ENCODE results near the gene IL19. TPM values are rescaled to one million over a fixed set of nuclear protein-coding genes. Genes with fewer than 3 reads are reported as not detected.

IL19 gene
- total and polyA plus RNA-seq, 2 donors from 2014 or later: 0.41 to 3.6 TPM

GRCh38 chr1:206723462-206723804 is 47.1 kb upstream of the IL19 start:
- peak overlapping the region; percentile 54 to 72 for H3K27ac ChIP-seq (ENCODE audit: low read depth in 2 of 2, low read length in 2 of 2)
- H3K27me3 ChIP-seq (ENCODE audit: control insufficient read depth, insufficient read depth, low read length): no peaks in the 10 kb centered on the region
- H3K9ac ChIP-seq (ENCODE audit: low read length in 3 of 3): no peak overlapping the region
- FAIRE-seq (no peak), DNase-seq (no peak)
- no peaks in the 10 kb centered on the region for H3K36me3 ChIP-seq (ENCODE audit: control insufficient read depth in 2 of 3, insufficient read depth in 3 of 3, low read length in 3 of 3)
- TF ChIP-seq CTCF (IDR thresholded peaks at IDR 0.05; ENCODE audit: borderline replicate concordance, extremely low read depth, insufficient read depth): no peak
- H3K4me1 ChIP-seq (ENCODE audit: control insufficient read depth in 2 of 3, insufficient read depth in 2 of 3, low read depth in 1 of 3, low read length in 3 of 3): peaks cover 0 to 52% (median 46%) of the 10 kb centered on the region in 3 donors
- no peaks in the 10 kb centered on the region for H3K9me3 ChIP-seq (ENCODE audit: control insufficient read depth in 2 of 3, insufficient read depth in 1 of 3, low read length in 3 of 3)
- H3K4me3 ChIP-seq (ENCODE audit: low read length in 3 of 3): no peak overlapping the region
- intact Hi-C loops (cut with DNase I): no loop called here

GRCh38 chr1:206723805-206724472 is 46.6 kb upstream of the IL19 start:
- Histone ChIP-seq H3K4me3 (ENCODE audit: low read length in 3 of 3) (no peak overlapping the region), H3K4me1 (ENCODE audit: control insufficient read depth in 2 of 3, insufficient read depth in 2 of 3, low read depth in 1 of 3, low read length in 3 of 3) (peaks cover 0 to 52% (median 46%) of the 10 kb centered on the region in 3 donors), H3K27me3 (ENCODE audit: control insufficient read depth, insufficient read depth, low read length) (no peaks in the 10 kb centered on the region), H3K9me3 (ENCODE audit: control insufficient read depth in 2 of 3, insufficient read depth in 1 of 3, low read length in 3 of 3) (no peaks in the 10 kb centered on the region), H3K27ac (ENCODE audit: low read depth in 2 of 2, low read length in 2 of 2) (peak overlapping the region; percentile 54 to 72), H3K36me3 (ENCODE audit: control insufficient read depth in 2 of 3, insufficient read depth in 3 of 3, low read length in 3 of 3) (no peaks in the 10 kb centered on the region), H3K9ac (ENCODE audit: low read length in 3 of 3) (no peak overlapping the region)
- TF ChIP-seq CTCF (IDR thresholded peaks at IDR 0.05; ENCODE audit: borderline replicate concordance, extremely low read depth, insufficient read depth): no peak
- no peak for FAIRE-seq
- intact Hi-C loops (cut with DNase I): no loop called here
- DNase-seq: peak in 3 of 5 donors; percentile 40 to 85 (median 48)

- H3K9ac ChIP-seq (ENCODE audit: low read length in 3 of 3): no peak overlapping the region
- FAIRE-seq (no peak), DNase-seq (peak in 3 of 5 donors; percentile 52 to 71 (median 53))
- peak; percentile 61 for TF ChIP-seq CTCF (IDR thresholded peaks at IDR 0.05; ENCODE audit: borderline replicate concordance, extremely low read depth, insufficient read depth)
- intact Hi-C loops (cut with DNase I): no loop called here
- no peak overlapping the region for H3K27ac ChIP-seq (ENCODE audit: low read depth in 2 of 2, low read length in 2 of 2)
- H3K9me3 ChIP-seq (ENCODE audit: control insufficient read depth in 2 of 3, insufficient read depth in 1 of 3, low read length in 3 of 3): no peaks in the 10 kb centered on the region
- H3K4me3 ChIP-seq (ENCODE audit: low read length in 3 of 3): no peak overlapping the region
- H3K4me1 ChIP-seq (ENCODE audit: control insufficient read depth in 2 of 3, insufficient read depth in 2 of 3, low read depth in 1 of 3, low read length in 3 of 3): peaks cover 0 to 52% (median 46%) of the 10 kb centered on the region in 3 donors
- H3K27me3 ChIP-seq (ENCODE audit: control insufficient read depth, insufficient read depth, low read length): no peaks in the 10 kb centered on the region
- H3K36me3 ChIP-seq (ENCODE audit: control insufficient read depth in 2 of 3, insufficient read depth in 3 of 3, low read length in 3 of 3): peaks cover 0 to 11% (median 9%) of the 10 kb centered on the region in 3 donors
Measured at GRCh38 chr1:206725109-206725963, 45.2 kb upstream of the IL19 start.
